Measurements from ENCODE around the gene EML4. TPM values are rescaled to one million over a fixed set of nuclear protein-coding genes. Genes with fewer than 3 reads are reported as not detected.

The EML4 gene
- total and polyA plus RNA-seq, 2 donors from 2014 or later = 13.0 to 53.6 TPM

GRCh38 chr2:42202634-42203008 lies 33.5 kb downstream of the EML4 start:
- no peak for TF ChIP-seq CTCF (IDR thresholded peaks at IDR 0.05; ENCODE audit: borderline replicate concordance, extremely low read depth, insufficient read depth)
- no peaks in the 10 kb centered on the region for H3K9me3 ChIP-seq (ENCODE audit: control insufficient read depth in 2 of 3, insufficient read depth in 1 of 3, low read length in 3 of 3)
- no peak overlapping the region for H3K4me3 ChIP-seq (ENCODE audit: low read length in 3 of 3)
- FAIRE-seq = no peak
- no peaks in the 10 kb centered on the region for H3K36me3 ChIP-seq (ENCODE audit: control insufficient read depth in 2 of 3, insufficient read depth in 3 of 3, low read length in 3 of 3)
- DNase-seq = no peak
- H3K4me1 ChIP-seq (ENCODE audit: control insufficient read depth in 2 of 3, insufficient read depth in 2 of 3, low read depth in 1 of 3, low read length in 3 of 3) = peaks cover 0 to 4% (median 0%) of the 10 kb centered on the region in 3 donors
- no peaks in the 10 kb centered on the region for H3K27me3 ChIP-seq (ENCODE audit: control insufficient read depth, insufficient read depth, low read length)
- no peak overlapping the region for H3K9ac ChIP-seq (ENCODE audit: low read length in 3 of 3)
- intact Hi-C loops (cut with DNase I) = no loop called here
- no peak overlapping the region for H3K27ac ChIP-seq (ENCODE audit: low read depth in 2 of 2, low read length in 2 of 2)

- DNase-seq (no peak), FAIRE-seq (no peak)
- no peak for TF ChIP-seq CTCF (IDR thresholded peaks at IDR 0.05; ENCODE audit: borderline replicate concordance, extremely low read depth, insufficient read depth)
- Histone ChIP-seq H3K36me3 (ENCODE audit: control insufficient read depth in 2 of 3, insufficient read depth in 3 of 3, low read length in 3 of 3) (no peaks in the 10 kb centered on the region), H3K9ac (ENCODE audit: low read length in 3 of 3) (no peak overlapping the region), H3K9me3 (ENCODE audit: control insufficient read depth in 2 of 3, insufficient read depth in 1 of 3, low read length in 3 of 3) (no peaks in the 10 kb centered on the region), H3K4me1 (ENCODE audit: control insufficient read depth in 2 of 3, insufficient read depth in 2 of 3, low read depth in 1 of 3, low read length in 3 of 3) (peaks cover 0 to under 1% (median 0%) of the 10 kb centered on the region in 3 donors), H3K4me3 (ENCODE audit: low read length in 3 of 3) (no peak overlapping the region), H3K27me3 (ENCODE audit: control insufficient read depth, insufficient read depth, low read length) (no peaks in the 10 kb centered on the region), H3K27ac (ENCODE audit: low read depth in 2 of 2, low read length in 2 of 2) (no peak overlapping the region)
- intact Hi-C loops (cut with DNase I) = no loop called here
These were observed 34.6 kb downstream of the EML4 start for GRCh38 chr2:42203792-42204191.

GRCh38 chr2:42205337-42205736 lies 36.2 kb downstream of the EML4 start:
- no peak for TF ChIP-seq CTCF (IDR thresholded peaks at IDR 0.05; ENCODE audit: borderline replicate concordance, extremely low read depth, insufficient read depth)
- H3K9me3 ChIP-seq (ENCODE audit: control insufficient read depth in 2 of 3, insufficient read depth in 1 of 3, low read length in 3 of 3) = no peaks in the 10 kb centered on the region
- DNase-seq = no peak
- no peak overlapping the region for H3K9ac ChIP-seq (ENCODE audit: low read length in 3 of 3)
- H3K36me3 ChIP-seq (ENCODE audit: control insufficient read depth in 2 of 3, insufficient read depth in 3 of 3, low read length in 3 of 3) = no peaks in the 10 kb centered on the region
- no peak for FAIRE-seq
- no peak overlapping the region for H3K4me3 ChIP-seq (ENCODE audit: low read length in 3 of 3)
- H3K27ac ChIP-seq (ENCODE audit: low read depth in 2 of 2, low read length in 2 of 2) = no peak overlapping the region
- no peaks in the 10 kb centered on the region for H3K27me3 ChIP-seq (ENCODE audit: control insufficient read depth, insufficient read depth, low read length)
- intact Hi-C loops (cut with DNase I) = no loop called here
- no peaks in the 10 kb centered on the region for H3K4me1 ChIP-seq (ENCODE audit: control insufficient read depth in 2 of 3, insufficient read depth in 2 of 3, low read depth in 1 of 3, low read length in 3 of 3)

DNA sequence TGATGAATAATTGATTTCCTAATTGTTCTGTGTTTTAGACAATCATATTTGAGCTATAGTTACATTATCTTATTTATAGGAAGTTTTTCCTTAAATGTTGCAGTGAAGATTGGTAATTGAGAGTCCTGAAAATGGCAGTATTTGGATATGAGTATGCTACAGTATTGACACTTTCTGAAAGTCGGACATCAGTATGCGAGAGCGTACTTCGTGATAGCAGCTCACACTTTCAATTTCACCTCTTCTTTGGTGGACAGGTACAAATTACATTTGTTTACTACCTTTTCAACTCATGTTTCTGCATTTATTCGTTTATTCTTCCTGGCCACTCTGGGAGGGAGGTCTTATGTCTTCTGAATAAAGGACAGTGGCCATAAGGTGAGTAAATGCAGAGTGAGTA lies 38.7 kb downstream of the EML4 start:
- DNase-seq (no peak), FAIRE-seq (no peak)
- Histone ChIP-seq H3K36me3 (ENCODE audit: control insufficient read depth in 2 of 3, insufficient read depth in 3 of 3, low read length in 3 of 3) (no peaks in the 10 kb centered on the region), H3K9me3 (ENCODE audit: control insufficient read depth in 2 of 3, insufficient read depth in 1 of 3, low read length in 3 of 3) (no peaks in the 10 kb centered on the region), H3K9ac (ENCODE audit: low read length in 3 of 3) (no peak overlapping the region), H3K27me3 (ENCODE audit: control insufficient read depth, insufficient read depth, low read length) (no peaks in the 10 kb centered on the region), H3K4me1 (ENCODE audit: control insufficient read depth in 2 of 3, insufficient read depth in 2 of 3, low read depth in 1 of 3, low read length in 3 of 3) (no peaks in the 10 kb centered on the region), H3K4me3 (ENCODE audit: low read length in 3 of 3) (no peak overlapping the region), H3K27ac (ENCODE audit: low read depth in 2 of 2, low read length in 2 of 2) (no peak overlapping the region)
- intact Hi-C loops (cut with DNase I) = no loop called here
- TF ChIP-seq CTCF (IDR thresholded peaks at IDR 0.05; ENCODE audit: borderline replicate concordance, extremely low read depth, insufficient read depth) = no peak
